Mesendoderm (in vitro differentiated cells): ENCODE data around the gene HSPA1L.
A peak's percentile ranks its signal among the peaks of the same experiment; 100 is the strongest.
"Not testable (repeated sequence)": the region's sequence is repeated elsewhere in the genome, so short reads cannot be mapped to it uniquely, and the experiment has no call there.

Experiments used
- DNase-seq: peaks from one replicate; pipeline ENCODE4 v3.0.0; 2013
- H2AK5ac ChIP-seq: 2 replicates; pipeline ENCODE4 v1.6.1; 2013; ENCODE audit warnings: low read length, inconsistent platforms
- H2BK120ac ChIP-seq: 2 replicates; pipeline ENCODE4 v1.6.1; 2013; ENCODE audit warnings: low read depth, mild to moderate bottlenecking, low read length, moderate library complexity, mixed read lengths
- H2BK15ac ChIP-seq: replicated peaks from 2 replicates; pipeline ENCODE4 v1.6.1; 2013; ENCODE audit warnings: low read depth, mild to moderate bottlenecking, moderate library complexity
- H2BK5ac ChIP-seq: 2 replicates; pipeline ENCODE4 v1.6.1; 2013; ENCODE audit warnings: low read length, inconsistent platforms
- H3K18ac ChIP-seq: 2 replicates; pipeline ENCODE4 v1.6.1; 2013; ENCODE audit warnings: mild to moderate bottlenecking, low read length, mixed read lengths
- H3K23ac ChIP-seq: one replicate; pipeline ENCODE4 v1.6.1; 2013; ENCODE audit warnings: low read length
- H3K27ac ChIP-seq: 2 replicates; pipeline ENCODE4 v1.5.1; 2013; ENCODE audit warnings: low read depth, mild to moderate bottlenecking, inconsistent platforms, low read length, moderate library complexity
- H3K27me3 ChIP-seq: 2 replicates; pipeline ENCODE4 v1.6.1; 2013; ENCODE audit warnings: low read length, control low read depth, mild to moderate bottlenecking, inconsistent platforms; ENCODE audit not compliant: insufficient read depth, poor library complexity
- H3K36me3 ChIP-seq: 2 replicates; pipeline ENCODE4 v1.6.1; 2013; ENCODE audit warnings: low read length, inconsistent platforms; ENCODE audit not compliant: control insufficient read depth, insufficient read depth
- H3K4ac ChIP-seq: one replicate; pipeline ENCODE4 v1.6.1; 2013; ENCODE audit warnings: low read depth, mild to moderate bottlenecking, low read length, moderate library complexity
- H3K4me1 ChIP-seq: 2 replicates; pipeline ENCODE4 v1.6.1; 2013; ENCODE audit warnings: low read depth, low read length, inconsistent platforms; ENCODE audit not compliant: control insufficient read depth
- H3K4me2 ChIP-seq: 2 replicates; pipeline ENCODE4 v1.6.1; 2013; ENCODE audit warnings: low read length
- H3K4me3 ChIP-seq: 2 replicates; pipeline ENCODE4 v1.5.1; 2013; ENCODE audit warnings: mild to moderate bottlenecking, low read length
- H3K56ac ChIP-seq: one replicate; pipeline ENCODE4 v1.6.1; 2013; ENCODE audit warnings: low read length
- H3K79me1 ChIP-seq: 2 replicates; pipeline ENCODE4 v1.6.1; 2013; ENCODE audit warnings: low read length, inconsistent platforms
- H3K79me2 ChIP-seq: 2 replicates; pipeline ENCODE4 v1.6.1; 2013; ENCODE audit warnings: mild to moderate bottlenecking, low read length; ENCODE audit not compliant: control insufficient read depth, insufficient read depth
- H3K9ac ChIP-seq: 2 replicates; pipeline ENCODE4 v1.6.1; 2013; ENCODE audit warnings: low read length, inconsistent platforms
- H4K5ac ChIP-seq: one replicate; pipeline ENCODE4 v1.6.1; 2013; ENCODE audit warnings: low read length
- H4K8ac ChIP-seq: one replicate; pipeline ENCODE4 v1.6.1; 2013; ENCODE audit warnings: low read depth, mild to moderate bottlenecking, control low read depth, low read length, moderate library complexity
- WGBS: extraction: QIAGEN DNeasy Blood & Tissue Kit; methylation state at CpG from one replicate; pipeline ENCODE4 v1.1.7; 2013; ENCODE audit warnings: low lambda C conversion rate, missing lambda C conversion rate; ENCODE audit not compliant: insufficient coverage; ENCODE audit errors: extremely low coverage; 5-methylcytosine and 5-hydroxymethylcytosine counted together

Gene HSPA1L

DNA sequence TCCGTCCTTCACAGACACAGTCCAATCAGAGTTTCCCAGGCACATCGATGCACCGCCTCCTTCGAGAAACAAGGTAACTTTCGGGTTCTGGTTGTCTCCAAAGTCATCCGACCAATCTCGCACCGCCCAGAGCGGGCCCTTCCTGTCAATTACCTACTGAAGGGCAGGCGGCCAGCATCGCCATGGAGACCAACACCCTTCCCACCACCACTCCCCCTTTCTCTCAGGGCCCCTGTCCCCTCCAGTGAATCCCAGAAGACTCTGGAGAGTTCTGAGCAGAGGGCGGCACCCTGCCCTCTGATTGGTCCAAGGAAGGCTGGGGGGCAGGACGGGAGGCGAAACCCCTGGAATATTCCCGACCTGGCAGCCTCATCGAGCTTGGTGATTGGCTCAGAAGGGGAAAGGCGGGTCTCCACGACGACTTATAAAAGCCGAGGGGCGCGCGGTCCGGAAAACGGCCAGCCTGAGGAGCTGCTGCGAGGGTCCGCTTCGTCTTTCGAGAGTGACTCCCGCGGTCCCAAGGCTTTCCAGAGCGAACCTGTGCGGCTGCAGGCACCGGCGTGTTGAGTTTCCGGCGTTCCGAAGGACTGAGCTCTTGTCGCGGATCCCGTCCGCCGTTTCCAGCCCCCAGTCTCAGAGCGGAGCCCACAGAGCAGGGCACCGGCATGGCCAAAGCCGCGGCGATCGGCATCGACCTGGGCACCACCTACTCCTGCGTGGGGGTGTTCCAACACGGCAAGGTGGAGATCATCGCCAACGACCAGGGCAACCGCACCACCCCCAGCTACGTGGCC is 12.4 kb upstream of the HSPA1L start, which contains the start of gene HSPA1B:
HSPA1B (plus strand) TSS at position 453 of the 794 bp plus-strand sequence; CDS start at position 666, 213 bp downstream.
- no peak within 1 kb of the TSS for H3K4ac ChIP-seq
- peak within 1 kb of the TSS; percentile 47 for H4K5ac ChIP-seq
- H3K56ac ChIP-seq: peak within 1 kb of the TSS; percentile 94
- no peak within 1 kb of the TSS for H4K8ac ChIP-seq
- peaks cover 7% of the 10 kb centered on the region for H3K4me1 ChIP-seq
- peaks cover 12% of the 10 kb centered on the region for H3K79me2 ChIP-seq
- peak within 1 kb of the TSS; percentile 90 for H2AK5ac ChIP-seq
- WGBS: no CpG with 5 or more reads among the region's 56 CpGs
- H2BK5ac ChIP-seq: peak within 1 kb of the TSS; percentile 77
- peak within 1 kb of the TSS; percentile 84 for H3K27ac ChIP-seq
- H2BK120ac ChIP-seq: no peak within 1 kb of the TSS
- H3K4me3 ChIP-seq: peak within 1 kb of the TSS; percentile 82
- H3K27me3 ChIP-seq: no peaks in the 10 kb centered on the region
- H3K36me3 ChIP-seq: no peaks in the 10 kb centered on the region
- H3K9ac ChIP-seq: peak within 1 kb of the TSS; percentile 97
- H2BK15ac ChIP-seq: no peak within 1 kb of the TSS
- H3K18ac ChIP-seq: peak within 1 kb of the TSS; percentile 42
- no peak within 1 kb of the TSS for H3K23ac ChIP-seq
- H3K4me2 ChIP-seq: peak within 1 kb of the TSS; percentile 87
- peaks cover 2% of the 10 kb centered on the region for H3K79me1 ChIP-seq
- DNase-seq: peak; percentile 100

GRCh38 chr6:31826793-31827285 is 11.8 kb upstream of the HSPA1L start:
- Histone ChIP-seq H3K4me2 (peak overlapping the region; percentile 64), H4K5ac (peak overlapping the region; percentile 47), H3K36me3 (no peaks in the 10 kb centered on the region), H3K79me1 (peaks cover 2% of the 10 kb centered on the region), H4K8ac (no peak overlapping the region), H3K79me2 (peaks cover 12% of the 10 kb centered on the region), H3K18ac (peak overlapping the region; percentile 42), H2BK5ac (peak overlapping the region; percentile 77), H2BK120ac (no peak overlapping the region), H3K4ac (no peak overlapping the region), H2AK5ac (peak overlapping the region; percentile 90), H3K4me3 (no peak overlapping the region), H3K23ac (no peak overlapping the region), H3K9ac (peak overlapping the region; percentile 85), H2BK15ac (no peak overlapping the region), H3K56ac (peak overlapping the region; percentile 76), H3K27ac (peak overlapping the region; percentile 84), H3K27me3 (no peaks in the 10 kb centered on the region), H3K4me1 (peaks cover 7% of the 10 kb centered on the region)
- WGBS: no CpG with 5 or more reads among the region's 13 CpGs
- DNase-seq: no peak

GRCh38 chr6:31825553-31825952 is 10.5 kb upstream of the HSPA1L start:
- Histone ChIP-seq H3K4ac (no peak overlapping the region), H3K27ac (no peak overlapping the region), H4K5ac (no peak overlapping the region), H3K4me1 (peaks cover 7% of the 10 kb centered on the region), H3K4me2 (no peak overlapping the region), H4K8ac (no peak overlapping the region), H3K18ac (no peak overlapping the region), H3K79me2 (peaks cover 7% of the 10 kb centered on the region), H3K56ac (no peak overlapping the region), H2AK5ac (no peak overlapping the region), H3K9ac (no peak overlapping the region), H3K4me3 (no peak overlapping the region), H2BK120ac (no peak overlapping the region), H2BK5ac (no peak overlapping the region), H3K23ac (no peak overlapping the region), H3K27me3 (no peaks in the 10 kb centered on the region), H3K79me1 (no peaks in the 10 kb centered on the region), H2BK15ac (no peak overlapping the region), H3K36me3 (no peaks in the 10 kb centered on the region)
- no CpG with 5 or more reads among the region's 4 CpGs for WGBS
- no peak for DNase-seq

GRCh38 chr6:31823592-31824196 is 8.6 kb upstream of the HSPA1L start:
- H3K9ac ChIP-seq, H2BK5ac ChIP-seq, H3K36me3 ChIP-seq, H3K4me3 ChIP-seq, H3K56ac ChIP-seq, H4K8ac ChIP-seq, H3K27ac ChIP-seq, H2BK15ac ChIP-seq, H3K18ac ChIP-seq, DNase-seq, H3K4me2 ChIP-seq, H3K27me3 ChIP-seq, H2AK5ac ChIP-seq, H3K4ac ChIP-seq, H3K79me1 ChIP-seq, H2BK120ac ChIP-seq, H3K23ac ChIP-seq, H4K5ac ChIP-seq, H3K4me1 ChIP-seq, H3K79me2 ChIP-seq: not testable (repeated sequence)
- WGBS: no CpG with 5 or more reads among the region's 9 CpGs

DNA sequence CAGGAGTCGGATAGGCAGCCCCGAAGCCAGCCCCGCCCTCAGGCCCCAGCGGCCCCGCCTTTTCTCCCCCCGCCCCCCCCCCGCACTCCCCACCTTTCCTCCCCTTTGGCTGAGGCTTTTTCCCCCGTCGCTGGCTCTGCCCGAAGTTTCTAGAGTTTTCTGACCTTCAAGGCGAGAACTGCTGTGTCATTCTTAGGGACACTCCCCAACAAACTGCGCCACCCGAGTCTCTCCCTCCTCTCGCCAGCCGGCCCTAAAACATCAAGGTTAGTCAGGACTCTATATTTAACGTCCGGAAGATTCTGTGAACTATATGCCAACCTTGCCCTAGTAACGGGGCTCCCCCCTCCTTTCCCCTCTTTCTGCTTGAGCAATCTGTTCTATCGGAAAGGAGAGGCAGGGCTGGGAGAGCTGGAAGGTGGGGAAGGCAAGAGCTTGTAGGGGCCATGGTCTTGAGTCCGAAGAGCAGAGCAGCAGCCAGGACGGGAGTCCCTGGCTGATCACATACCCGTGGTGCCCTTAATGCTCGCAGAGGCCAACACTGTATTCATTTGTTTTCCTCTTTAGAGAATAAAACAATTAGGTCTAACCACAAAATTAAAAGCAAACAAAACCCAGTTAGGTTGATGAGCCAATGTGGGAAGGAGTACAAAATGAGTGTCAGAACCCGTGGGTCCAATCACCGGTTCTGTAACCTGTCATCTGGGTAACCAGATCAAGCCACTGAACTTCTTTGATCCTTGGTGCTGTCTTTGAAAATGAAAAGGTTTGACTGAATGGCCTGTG is 7.1 kb upstream of the HSPA1L start:
- peak; percentile 92 for DNase-seq
- no peak overlapping the region for H3K23ac ChIP-seq
- WGBS: no CpG with 5 or more reads among the region's 25 CpGs

More for the DNA sequence above, 7.1 kb upstream of the HSPA1L start:
- Histone ChIP-seq H4K8ac (no peak overlapping the region), H3K36me3 (no peaks in the 10 kb centered on the region), H4K5ac (no peak overlapping the region), H2BK120ac (peak overlapping the region; percentile 40), H3K56ac (peak overlapping the region; percentile 74), H3K79me1 (peaks cover 4% of the 10 kb centered on the region), H2BK5ac (peak overlapping the region; percentile 1), H3K4me3 (peak overlapping the region; percentile 4), H3K9ac (peak overlapping the region; percentile 63), H3K4me1 (peaks cover 7% of the 10 kb centered on the region), H3K18ac (peak overlapping the region; percentile 28), H2BK15ac (no peak overlapping the region), H3K4me2 (peak overlapping the region; percentile 4), H3K27me3 (no peaks in the 10 kb centered on the region), H2AK5ac (no peak overlapping the region), H3K27ac (peak overlapping the region; percentile 81), H3K79me2 (peaks cover 3% of the 10 kb centered on the region), H3K4ac (peak overlapping the region; percentile 96)
